ENCODE results near the gene ALOX15B.

DNA sequence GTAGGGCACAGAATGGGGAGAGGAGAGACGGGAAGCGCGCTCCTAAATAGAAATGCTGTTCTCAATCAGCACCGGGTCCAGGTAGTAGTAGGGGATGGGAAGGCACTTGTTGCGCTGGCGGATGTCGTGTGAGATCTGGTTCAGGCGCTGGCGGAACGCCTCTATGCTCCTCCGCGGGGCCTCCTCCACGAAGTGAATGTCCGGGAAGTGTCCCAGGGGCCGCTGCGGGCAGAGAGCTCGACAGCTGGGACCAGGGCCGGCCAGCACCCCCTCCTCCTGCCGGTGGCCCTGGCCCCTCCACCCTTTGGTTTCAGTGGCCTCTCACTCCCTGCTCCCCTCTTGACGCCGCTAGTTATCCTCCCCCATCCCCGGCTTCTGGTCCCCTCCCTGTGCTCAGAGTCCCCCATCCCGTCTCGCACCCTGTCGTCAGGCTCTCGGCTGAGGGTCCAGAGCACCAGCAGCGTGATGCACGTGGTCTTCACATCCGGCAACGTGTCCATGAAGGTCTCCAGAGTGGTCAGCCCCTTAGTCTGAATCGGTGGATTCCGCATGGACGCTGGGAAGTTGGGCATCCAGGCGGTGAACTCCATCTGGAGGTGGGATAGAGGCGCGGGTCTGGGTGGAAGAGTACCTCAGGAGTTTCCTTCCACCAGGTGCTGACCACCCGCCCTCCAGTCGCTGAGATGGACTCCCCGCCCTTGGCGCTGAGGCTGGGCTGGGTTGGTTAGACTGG is 34.0 kb downstream of the ALOX15B start:
- TF ChIP-seq, protein P1, sequence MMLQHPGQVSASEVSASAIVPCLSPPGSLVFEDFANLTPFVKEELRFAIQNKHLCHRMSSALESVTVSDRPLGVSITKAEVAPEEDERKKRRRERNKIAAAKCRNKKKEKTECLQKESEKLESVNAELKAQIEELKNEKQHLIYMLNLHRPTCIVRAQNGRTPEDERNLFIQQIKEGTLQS (CRISPR knock-in tag; IDR thresholded peaks at IDR 0.05), result no peak
- TF ChIP-seq CAMTA2 (CRISPR knock-in tag; IDR thresholded peaks at IDR 0.05; ENCODE audit: borderline replicate concordance) (no peak), KLF13 (CRISPR knock-in tag; IDR thresholded peaks at IDR 0.05) (no peak)
